ENCODE results near the gene SDHB.

The SDHB gene

GRCh38 chr1:17086751-17087150 is 32.9 kb upstream of the SDHB start:
- no peak for TF ChIP-seq CTCF (IDR thresholded peaks at IDR 0.05; ENCODE audit: insufficient read depth, low read length, poor library complexity, severe bottlenecking)
- TF ChIP-seq EZH2phosphoT487 (conservative IDR thresholded peaks at IDR 0.05; ENCODE audit: low read length) = no peak
- H3K27ac ChIP-seq (ENCODE audit: low read depth, low read length) = no peak overlapping the region
- H3K9me3 ChIP-seq (ENCODE audit: insufficient read depth, low read length) = no peaks in the 10 kb centered on the region
- H3K79me2 ChIP-seq (ENCODE audit: insufficient read depth, low read length) = no peaks in the 10 kb centered on the region
- H3K27me3 ChIP-seq (ENCODE audit: low read length) = no peaks in the 10 kb centered on the region
- no peaks in the 10 kb centered on the region for H3F3A ChIP-seq (ENCODE audit: insufficient read depth)
- no peak overlapping the region for H3K4me3 ChIP-seq (ENCODE audit: insufficient read depth, low read length, poor library complexity, severe bottlenecking)
- H3K9ac ChIP-seq (ENCODE audit: low read length) = no peak overlapping the region
- H4K20me1 ChIP-seq (ENCODE audit: low read depth, low read length) = no peaks in the 10 kb centered on the region
- no peak overlapping the region for H2AFZ ChIP-seq (ENCODE audit: low read depth, low read length, severe bottlenecking)
- no peaks in the 10 kb centered on the region for H3K9me2 ChIP-seq (replicated peaks; ENCODE audit: insufficient read depth, low read length)
- H3K36me3 ChIP-seq (ENCODE audit: low read length) = no peaks in the 10 kb centered on the region
- no peak overlapping the region for H3K4me2 ChIP-seq (ENCODE audit: low read depth, low read length, poor library complexity, severe bottlenecking)

- no peaks in the 10 kb centered on the region for H3K79me2 ChIP-seq (ENCODE audit: insufficient read depth, low read length)
- no peak overlapping the region for H3K9ac ChIP-seq (ENCODE audit: low read length)
- no peaks in the 10 kb centered on the region for H4K20me1 ChIP-seq (ENCODE audit: low read depth, low read length)
- H3K36me3 ChIP-seq (ENCODE audit: low read length) = no peaks in the 10 kb centered on the region
- no peaks in the 10 kb centered on the region for H3K9me3 ChIP-seq (ENCODE audit: insufficient read depth, low read length)
- H3K27ac ChIP-seq (ENCODE audit: low read depth, low read length) = no peak overlapping the region
- TF ChIP-seq CTCF (IDR thresholded peaks at IDR 0.05; ENCODE audit: insufficient read depth, low read length, poor library complexity, severe bottlenecking) (no peak), EZH2phosphoT487 (conservative IDR thresholded peaks at IDR 0.05; ENCODE audit: low read length) (no peak)
- no peaks in the 10 kb centered on the region for H3K27me3 ChIP-seq (ENCODE audit: low read length)
- H2AFZ ChIP-seq (ENCODE audit: low read depth, low read length, severe bottlenecking) = no peak overlapping the region
- H3K9me2 ChIP-seq (replicated peaks; ENCODE audit: insufficient read depth, low read length) = no peaks in the 10 kb centered on the region
- H3F3A ChIP-seq (ENCODE audit: insufficient read depth) = no peaks in the 10 kb centered on the region
- H3K4me3 ChIP-seq (ENCODE audit: insufficient read depth, low read length, poor library complexity, severe bottlenecking) = no peak overlapping the region
- no peak overlapping the region for H3K4me2 ChIP-seq (ENCODE audit: low read depth, low read length, poor library complexity, severe bottlenecking)
Measured at GRCh38 chr1:17084787-17085186, 31.0 kb upstream of the SDHB start.

GRCh38 chr1:17082761-17083160 is 28.9 kb upstream of the SDHB start:
- no peak overlapping the region for H3K4me2 ChIP-seq (ENCODE audit: low read depth, low read length, poor library complexity, severe bottlenecking)
- no peak overlapping the region for H2AFZ ChIP-seq (ENCODE audit: low read depth, low read length, severe bottlenecking)
- H3K4me3 ChIP-seq (ENCODE audit: insufficient read depth, low read length, poor library complexity, severe bottlenecking) = no peak overlapping the region
- no peaks in the 10 kb centered on the region for H4K20me1 ChIP-seq (ENCODE audit: low read depth, low read length)
- H3K9ac ChIP-seq (ENCODE audit: low read length) = no peak overlapping the region
- no peaks in the 10 kb centered on the region for H3K9me2 ChIP-seq (replicated peaks; ENCODE audit: insufficient read depth, low read length)
- H3K9me3 ChIP-seq (ENCODE audit: insufficient read depth, low read length) = no peaks in the 10 kb centered on the region
- H3K36me3 ChIP-seq (ENCODE audit: low read length) = no peaks in the 10 kb centered on the region
- no peaks in the 10 kb centered on the region for H3F3A ChIP-seq (ENCODE audit: insufficient read depth)
- no peak overlapping the region for H3K27ac ChIP-seq (ENCODE audit: low read depth, low read length)
- TF ChIP-seq CTCF (IDR thresholded peaks at IDR 0.05; ENCODE audit: insufficient read depth, low read length, poor library complexity, severe bottlenecking) (no peak), EZH2phosphoT487 (conservative IDR thresholded peaks at IDR 0.05; ENCODE audit: low read length) (no peak)
- no peaks in the 10 kb centered on the region for H3K27me3 ChIP-seq (ENCODE audit: low read length)
- H3K79me2 ChIP-seq (ENCODE audit: insufficient read depth, low read length) = no peaks in the 10 kb centered on the region

- H3K27me3 ChIP-seq (ENCODE audit: low read length) = no peaks in the 10 kb centered on the region
Measured at GRCh38 chr1:17081439-17081838, 27.6 kb upstream of the SDHB start.

More at GRCh38 chr1:17081439-17081838, 27.6 kb upstream of the SDHB start:
- no peak overlapping the region for H3K4me2 ChIP-seq (ENCODE audit: low read depth, low read length, poor library complexity, severe bottlenecking)
- no peak overlapping the region for H3K4me3 ChIP-seq (ENCODE audit: insufficient read depth, low read length, poor library complexity, severe bottlenecking)
- H3K9me3 ChIP-seq (ENCODE audit: insufficient read depth, low read length) = no peaks in the 10 kb centered on the region
- no peaks in the 10 kb centered on the region for H3K9me2 ChIP-seq (replicated peaks; ENCODE audit: insufficient read depth, low read length)
- no peak overlapping the region for H3K9ac ChIP-seq (ENCODE audit: low read length)
- H3K36me3 ChIP-seq (ENCODE audit: low read length) = no peaks in the 10 kb centered on the region
- H3K27ac ChIP-seq (ENCODE audit: low read depth, low read length) = no peak overlapping the region
- TF ChIP-seq EZH2phosphoT487 (conservative IDR thresholded peaks at IDR 0.05; ENCODE audit: low read length) = no peak
- no peak for TF ChIP-seq CTCF (IDR thresholded peaks at IDR 0.05; ENCODE audit: insufficient read depth, low read length, poor library complexity, severe bottlenecking)
- H4K20me1 ChIP-seq (ENCODE audit: low read depth, low read length) = no peaks in the 10 kb centered on the region
- H2AFZ ChIP-seq (ENCODE audit: low read depth, low read length, severe bottlenecking) = no peak overlapping the region
- no peaks in the 10 kb centered on the region for H3K79me2 ChIP-seq (ENCODE audit: insufficient read depth, low read length)
- no peaks in the 10 kb centered on the region for H3F3A ChIP-seq (ENCODE audit: insufficient read depth)
